Spleen (tissue), 11 donors: ENCODE results near the gene SYPL2. TPM values are rescaled to one million over a fixed set of nuclear protein-coding genes. Genes with fewer than 3 reads are reported as not detected.

Experiments used
- DNase-seq: peaks from one replicate; pipeline ENCODE4 v3.0.0-alpha.2; 2020
- H3K27ac ChIP-seq, 8 donors: fragments of 200-600 bp; sonication (generic) in 7 of 8; 1 replicate in 4 of 8; 2 replicates in 4 of 8; pipeline versions ENCODE4 v1.5.0 to v1.8.0; 2016 to 2021; ENCODE audit warnings: inconsistent platforms in 4 of 8, mild to moderate bottlenecking in 4 of 8, moderate library complexity in 1 of 8
- H3K27me3 ChIP-seq, 7 donors: fragments of 200-600 bp; sonication (generic) in 6 of 7; replicated peaks in 1 of 7; 1 replicate in 4 of 7; 2 replicates in 3 of 7; pipeline versions ENCODE4 v1.5.0 to v1.8.0; 2016 to 2021; ENCODE audit warnings: inconsistent platforms in 3 of 7, mild to moderate bottlenecking in 1 of 7
- H3K36me3 ChIP-seq, 6 donors: fragments of 200-600 bp; sonication (generic) in 5 of 6; 1 replicate in 4 of 6; 2 replicates in 2 of 6; pipeline versions ENCODE4 v1.5.0 to v1.8.0; 2016 to 2021; ENCODE audit warnings: inconsistent platforms in 2 of 6
- H3K4me1 ChIP-seq, 6 donors: fragments of 200-600 bp; sonication (generic) in 5 of 6; 1 replicate in 3 of 6; 2 replicates in 3 of 6; pipeline versions ENCODE4 v1.5.0 to v1.8.0; 2016 to 2021; ENCODE audit warnings: inconsistent platforms in 3 of 6
- H3K4me3 ChIP-seq, 8 donors: fragments of 200-600 bp; sonication (generic) in 7 of 8; 1 replicate in 4 of 8; 2 replicates in 4 of 8; pipeline versions ENCODE4 v1.5.0 to v1.8.0; 2016 to 2021; ENCODE audit warnings: inconsistent platforms in 4 of 8, mild to moderate bottlenecking in 4 of 8, moderate library complexity in 2 of 8
- H3K9me3 ChIP-seq, 8 donors: fragments of 200-600 bp; sonication (generic) in 7 of 8; 1 replicate in 4 of 8; 2 replicates in 4 of 8; pipeline versions ENCODE4 v1.5.0 to v1.8.0; 2016 to 2021; ENCODE audit warnings: inconsistent platforms in 4 of 8
- POLR2A ChIP-seq, 3 donors: fragments of 450-650 bp; IDR thresholded peaks; one replicate each; pipeline ENCODE4 v1.5.1; 2017; ENCODE audit warnings: antibody characterized with exemption in 3 of 3, mild to moderate bottlenecking in 1 of 3
- POLR2AphosphoS5 ChIP-seq, 3 donors: sonication (generic); formaldehyde crosslinking; IDR thresholded peaks; one replicate each; pipeline ENCODE4 v1.5.1; 2017; ENCODE audit warnings: antibody characterized with exemption in 3 of 3
- WGBS, 5 donors: extraction: QIAGEN DNeasy Blood & Tissue Kit in 3 of 5; methylation state at CpG; one replicate each; pipeline versions ENCODE4 v1.1.5 to v1.1.7; 2013 to 2018; 5-methylcytosine and 5-hydroxymethylcytosine counted together
- intact Hi-C: fragments of 100-400 bp; cut with DNase I; formaldehyde crosslinking; loops from one replicate; pipeline ENCODE4 v1.15.0; 2023; ENCODE audit warnings: low total_unique reads
- polyA plus RNA-seq, 3 donors: library from polyadenylated mRNA; stranded (reverse); fragments of 200-250 nt; gene quantifications; one replicate each; pipeline ENCODE4 v1.2.1, GENCODE V29; 2013
- total RNA-seq, 7 donors: library from RNA; depleted of rRNA in 3 of 7; stranded (reverse); fragments of >200 nt in 3 of 7; fragmentation: NEBNext Ultra II Directional in 4 of 7; extraction: Animal tissue kit (Norgen Biotek cat#: 25700) in 4 of 7; gene quantifications; one replicate each; pipeline versions ENCODE4 v1.1.0 to v1.2.1, GENCODE V29; 2016 to 2021
- TF ChIP-seq, protein P1 (sequence below), 11 experiments: fragments of 200-600 bp in 7 of 11; fragments of 450-650 bp in 4 of 11; sonication (generic) in 4 of 11; IDR thresholded peaks in 8 of 11; conservative IDR thresholded peaks in 3 of 11; 1 replicate in 7 of 11; 2 replicates in 4 of 11; pipeline versions ENCODE4 v1.4.0 to v1.8.0; 2016 to 2021; ENCODE audit warnings: antibody characterized with exemption in 11 of 11, inconsistent platforms in 4 of 11, mild to moderate bottlenecking in 1 of 11
- donor health status: healthy with polysubstance abuse.
- donor health status: DM: no; HTN: no; CAD: no; lungs with moderate emphysema.
- donor health status: DM: no; HTN: no; CAD: no.
- donor health status: Bipolar disorder and iron deficiency.
- donor health status: healthy.
- donor health status: DM: no; HTN: no; CAD: no.
- donor health status: DM: yes; HTN: yes; CAD: no.

Gene SYPL2
- total and polyA plus RNA-seq, 10 donors = 0.26 to 2.5 (median 0.97) TPM

- Histone ChIP-seq H3K4me3 (peak overlapping the region; percentile 48 to 80 (median 57)), H3K4me1 (peaks cover 0 to 25% (median 17%) of the 10 kb centered on the region in 6 donors), H3K9me3 (no peaks in the 10 kb centered on the region), H3K36me3 (no peaks in the 10 kb centered on the region), H3K27ac (no peak overlapping the region), H3K27me3 (peaks cover 0 to 100% (median 37%) of the 10 kb centered on the region in 7 donors)
- TF ChIP-seq POLR2AphosphoS5 (IDR thresholded peaks at IDR 0.05) = no peak
- TF ChIP-seq, protein P1, sequence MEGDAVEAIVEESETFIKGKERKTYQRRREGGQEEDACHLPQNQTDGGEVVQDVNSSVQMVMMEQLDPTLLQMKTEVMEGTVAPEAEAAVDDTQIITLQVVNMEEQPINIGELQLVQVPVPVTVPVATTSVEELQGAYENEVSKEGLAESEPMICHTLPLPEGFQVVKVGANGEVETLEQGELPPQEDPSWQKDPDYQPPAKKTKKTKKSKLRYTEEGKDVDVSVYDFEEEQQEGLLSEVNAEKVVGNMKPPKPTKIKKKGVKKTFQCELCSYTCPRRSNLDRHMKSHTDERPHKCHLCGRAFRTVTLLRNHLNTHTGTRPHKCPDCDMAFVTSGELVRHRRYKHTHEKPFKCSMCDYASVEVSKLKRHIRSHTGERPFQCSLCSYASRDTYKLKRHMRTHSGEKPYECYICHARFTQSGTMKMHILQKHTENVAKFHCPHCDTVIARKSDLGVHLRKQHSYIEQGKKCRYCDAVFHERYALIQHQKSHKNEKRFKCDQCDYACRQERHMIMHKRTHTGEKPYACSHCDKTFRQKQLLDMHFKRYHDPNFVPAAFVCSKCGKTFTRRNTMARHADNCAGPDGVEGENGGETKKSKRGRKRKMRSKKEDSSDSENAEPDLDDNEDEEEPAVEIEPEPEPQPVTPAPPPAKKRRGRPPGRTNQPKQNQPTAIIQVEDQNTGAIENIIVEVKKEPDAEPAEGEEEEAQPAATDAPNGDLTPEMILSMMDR (IDR thresholded peaks at IDR 0.05 in 8 of 11, conservative IDR thresholded peaks at IDR 0.05 in 3 of 11) = no peak
- TF ChIP-seq POLR2A (IDR thresholded peaks at IDR 0.05) = no peak
- intact Hi-C loops = no loop called here
- DNase-seq = no peak
- 9 to 18% (median 14%) methylated on average over 18 to 23 of the region's 23 CpGs for WGBS, 5 donors
Observed at GRCh38 chr1:109467301-109467777, 993 bp downstream of the SYPL2 start.

DNA sequence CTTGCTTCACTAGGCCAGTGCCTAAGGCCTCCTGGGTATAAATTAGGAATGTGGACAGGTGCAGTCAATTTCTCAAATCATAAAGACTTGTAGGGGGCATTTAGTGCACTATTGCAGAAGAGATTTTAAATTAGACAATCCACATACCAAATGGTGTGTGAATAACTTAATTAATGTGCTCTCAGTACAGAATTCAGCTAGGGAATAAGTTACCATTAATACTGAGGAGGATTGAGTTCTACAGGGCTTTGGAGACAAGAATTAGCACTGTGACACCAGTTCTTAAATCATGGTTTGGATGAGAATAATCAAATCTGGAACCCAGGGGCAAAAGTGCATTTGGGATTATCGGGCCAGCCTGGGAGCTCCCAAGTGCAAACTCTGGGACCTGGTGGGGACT is 1.7 kb downstream of the SYPL2 start:
- TF ChIP-seq, protein P1 (IDR thresholded peaks at IDR 0.05 in 8 of 11, conservative IDR thresholded peaks at IDR 0.05 in 3 of 11) = no peak
- TF ChIP-seq POLR2A (IDR thresholded peaks at IDR 0.05) (no peak), POLR2AphosphoS5 (IDR thresholded peaks at IDR 0.05) (no peak)
- H3K9me3 ChIP-seq = no peaks in the 10 kb centered on the region
- H3K27me3 ChIP-seq = peaks cover 0 to 99% (median 37%) of the 10 kb centered on the region in 7 donors
- intact Hi-C loops = no loop called here
- no peak overlapping the region for H3K4me3 ChIP-seq
- H3K4me1 ChIP-seq = peaks cover 0 to 25% (median 17%) of the 10 kb centered on the region in 6 donors
- WGBS, 5 donors = 90 to 100% (median 97%) methylated on average over 1 of the region's 1 CpG
- DNase-seq = no peak
- no peaks in the 10 kb centered on the region for H3K36me3 ChIP-seq
- H3K27ac ChIP-seq = no peak overlapping the region

DNA sequence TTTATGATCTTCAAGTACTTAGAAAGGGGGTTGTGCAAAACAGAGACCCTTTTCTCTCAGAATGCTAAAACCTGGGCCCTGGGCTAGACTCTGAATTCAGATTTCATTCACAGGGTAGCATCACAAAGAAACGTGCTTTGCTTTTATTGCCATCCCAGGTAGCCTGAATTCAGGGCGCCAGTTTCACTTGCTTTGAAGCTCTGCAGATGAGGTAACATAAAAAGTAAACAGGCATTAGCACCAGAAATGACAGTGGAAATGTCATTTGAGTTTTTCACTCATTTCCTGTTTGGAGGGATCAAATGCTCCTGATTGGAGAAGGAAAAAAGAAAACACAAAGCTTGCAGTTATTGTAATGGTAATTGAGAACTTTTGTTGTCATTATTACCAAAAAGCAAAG is 2.6 kb downstream of the SYPL2 start:
- Histone ChIP-seq H3K4me1 (peaks cover 0 to 25% (median 17%) of the 10 kb centered on the region in 6 donors), H3K4me3 (no peak overlapping the region), H3K36me3 (no peaks in the 10 kb centered on the region), H3K9me3 (no peaks in the 10 kb centered on the region), H3K27me3 (peaks cover 0 to 95% (median 37%) of the 10 kb centered on the region in 7 donors), H3K27ac (no peak overlapping the region)
- intact Hi-C loops = no loop called here
- no peak for DNase-seq
- 11 to 30% (median 19%) methylated on average over 2 of the region's 2 CpGs for WGBS, 5 donors
- TF ChIP-seq POLR2A (IDR thresholded peaks at IDR 0.05) (no peak), POLR2AphosphoS5 (IDR thresholded peaks at IDR 0.05) (no peak)
- TF ChIP-seq, protein P1 (IDR thresholded peaks at IDR 0.05 in 8 of 11, conservative IDR thresholded peaks at IDR 0.05 in 3 of 11) = no peak

DNA sequence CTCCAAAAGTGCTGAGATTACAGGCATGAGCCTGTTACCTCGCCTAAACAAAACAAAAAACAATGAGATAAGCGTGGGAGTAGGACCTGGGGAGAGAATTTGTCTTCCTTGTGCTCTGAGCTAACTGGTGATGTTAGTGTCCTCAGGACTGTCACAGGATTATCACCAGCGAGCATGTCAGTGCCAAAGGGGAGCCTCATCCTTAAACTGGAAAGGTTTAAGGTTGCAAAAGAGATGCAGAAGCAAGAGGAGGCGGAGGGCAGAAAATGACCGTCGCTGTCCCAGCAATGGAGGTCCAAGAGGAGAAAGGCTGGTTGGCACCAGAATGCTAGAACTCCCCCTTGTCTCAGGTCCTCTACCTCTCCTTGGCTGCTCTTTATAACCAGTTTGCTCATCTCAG is 3.9 kb downstream of the SYPL2 start:
- Histone ChIP-seq H3K36me3 (no peaks in the 10 kb centered on the region), H3K9me3 (no peaks in the 10 kb centered on the region), H3K4me3 (no peak overlapping the region), H3K27me3 (peaks cover 0 to 81% (median 29%) of the 10 kb centered on the region in 7 donors), H3K4me1 (peaks cover 0 to 22% (median 17%) of the 10 kb centered on the region in 6 donors), H3K27ac (no peak overlapping the region)
- intact Hi-C loops = no loop called here
- WGBS, 5 donors = 55 to 69% (median 64%) methylated on average over 6 of the region's 6 CpGs
- TF ChIP-seq, protein P1 (IDR thresholded peaks at IDR 0.05 in 8 of 11, conservative IDR thresholded peaks at IDR 0.05 in 3 of 11) = no peak
- TF ChIP-seq POLR2A (IDR thresholded peaks at IDR 0.05) = no peak
- TF ChIP-seq POLR2AphosphoS5 (IDR thresholded peaks at IDR 0.05) = no peak
- no peak for DNase-seq
